GM19395 (cell line): ENCODE results near the gene GATAD2B.

Source experiments
- ATAC-seq: cut with Tn5 transposase; IDR thresholded peaks from one replicate; pipeline ENCODE4 v1.9.1; 2021; ENCODE audit warnings: mild to moderate bottlenecking, moderate library complexity; ENCODE audit not compliant: unreplicated experiment

GATAD2B gene

GRCh38 chr1:153922972-153923925, at the start of gene GATAD2B:
TSS of gene GATAD2B (minus strand) at chr1:153922972. CDS start at chr1:153828347, 94,625 bp downstream.
- peak; percentile 94 for ATAC-seq

DNA sequence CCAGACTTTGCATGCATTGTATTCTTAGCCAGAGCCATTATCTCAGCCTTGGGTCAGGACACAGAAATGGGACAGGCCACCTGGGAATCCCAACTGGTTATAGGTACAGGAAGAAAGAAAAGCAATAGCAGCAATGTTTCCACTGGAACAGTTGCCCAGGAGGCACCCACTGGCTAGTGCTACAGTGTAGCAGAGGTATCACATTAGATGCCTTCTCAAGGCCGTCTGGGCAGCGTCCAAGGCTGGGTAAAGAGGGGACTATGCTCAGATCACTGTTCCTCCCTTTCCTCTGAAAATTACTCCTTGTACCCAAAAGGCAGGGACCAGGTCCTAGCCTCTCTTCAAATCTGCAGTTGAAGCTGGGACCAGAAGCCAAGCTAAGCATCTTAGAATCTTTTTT, 47.6 kb upstream of the GATAD2B start:
- ATAC-seq, result no peak

GRCh38 chr1:153968972-153969371, 46.2 kb upstream of the GATAD2B start:
- ATAC-seq, result no peak

DNA sequence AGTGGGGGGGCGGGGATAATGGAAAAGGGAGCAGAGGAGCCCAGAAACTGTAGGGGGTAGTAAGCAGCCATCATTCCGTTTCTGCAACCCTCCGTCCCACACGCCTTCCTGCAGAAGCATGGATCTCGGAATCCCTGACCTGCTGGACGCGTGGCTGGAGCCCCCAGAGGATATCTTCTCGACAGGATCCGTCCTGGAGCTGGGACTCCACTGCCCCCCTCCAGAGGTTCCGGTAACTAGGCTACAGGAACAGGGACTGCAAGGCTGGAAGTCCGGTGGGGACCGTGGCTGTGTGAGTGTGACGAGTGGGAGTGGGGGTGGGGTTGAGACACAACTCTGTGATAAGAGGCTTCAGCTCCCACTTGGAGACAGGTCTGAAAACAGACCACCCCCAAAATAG, 45.6 kb upstream of the GATAD2B start:
- ATAC-seq, result no peak

- ATAC-seq, result no peak
Measured at GRCh38 chr1:153968000-153968363, 45.2 kb upstream of the GATAD2B start.

DNA sequence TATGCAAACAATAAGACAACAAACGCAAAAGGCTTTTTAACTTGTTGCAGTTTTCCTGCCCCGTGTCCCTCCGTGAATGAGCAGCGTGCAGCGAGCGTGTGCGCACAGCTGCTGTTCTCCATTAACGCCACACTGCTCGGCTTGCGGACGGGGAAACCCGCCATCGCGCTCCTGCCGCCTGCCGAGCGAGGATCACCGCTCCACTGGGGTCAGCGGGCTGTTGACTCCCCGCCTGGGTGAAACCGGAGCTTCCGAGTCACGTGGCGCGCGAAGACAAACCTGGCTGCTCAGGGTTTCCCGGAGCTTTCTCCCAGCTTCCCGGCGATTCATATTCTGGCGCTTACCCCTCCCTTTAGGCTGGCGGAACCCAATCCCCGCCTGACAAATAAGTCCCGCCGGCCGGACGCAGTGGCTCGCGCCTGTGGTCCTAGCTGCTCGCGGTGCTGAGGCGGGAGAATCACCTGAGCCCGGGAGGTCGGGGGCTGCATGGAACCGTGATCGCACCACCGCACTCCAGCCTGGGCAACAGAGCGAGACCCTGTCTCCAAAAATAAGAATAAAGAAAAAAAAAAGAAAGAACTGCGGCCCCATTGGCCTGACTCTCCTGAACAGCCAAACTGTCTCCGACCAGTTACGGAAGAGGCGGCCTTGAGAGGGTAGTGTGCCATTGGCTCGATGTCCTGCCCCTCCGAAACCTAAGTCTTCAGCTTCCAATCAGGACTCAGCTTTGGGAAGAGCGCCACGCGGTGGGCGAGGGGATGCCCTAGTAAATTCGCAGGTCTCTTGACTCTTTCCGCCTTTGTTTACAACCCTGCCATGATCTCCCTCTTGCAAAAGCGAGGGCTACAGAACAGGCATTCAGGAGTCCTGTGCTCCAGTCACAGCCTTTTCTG, 44.6 kb upstream of the GATAD2B start, which contains the start of gene CREB3L4:
Gene CREB3L4, plus strand, starts transcription at position 796 of the 893 bp plus-strand sequence. CDS start 624 bp downstream, outside the sequence.
- ATAC-seq, result peak; percentile 78

GRCh38 chr1:153963850-153964331, 41.1 kb upstream of the GATAD2B start:
- peak; percentile 1 for ATAC-seq

DNA sequence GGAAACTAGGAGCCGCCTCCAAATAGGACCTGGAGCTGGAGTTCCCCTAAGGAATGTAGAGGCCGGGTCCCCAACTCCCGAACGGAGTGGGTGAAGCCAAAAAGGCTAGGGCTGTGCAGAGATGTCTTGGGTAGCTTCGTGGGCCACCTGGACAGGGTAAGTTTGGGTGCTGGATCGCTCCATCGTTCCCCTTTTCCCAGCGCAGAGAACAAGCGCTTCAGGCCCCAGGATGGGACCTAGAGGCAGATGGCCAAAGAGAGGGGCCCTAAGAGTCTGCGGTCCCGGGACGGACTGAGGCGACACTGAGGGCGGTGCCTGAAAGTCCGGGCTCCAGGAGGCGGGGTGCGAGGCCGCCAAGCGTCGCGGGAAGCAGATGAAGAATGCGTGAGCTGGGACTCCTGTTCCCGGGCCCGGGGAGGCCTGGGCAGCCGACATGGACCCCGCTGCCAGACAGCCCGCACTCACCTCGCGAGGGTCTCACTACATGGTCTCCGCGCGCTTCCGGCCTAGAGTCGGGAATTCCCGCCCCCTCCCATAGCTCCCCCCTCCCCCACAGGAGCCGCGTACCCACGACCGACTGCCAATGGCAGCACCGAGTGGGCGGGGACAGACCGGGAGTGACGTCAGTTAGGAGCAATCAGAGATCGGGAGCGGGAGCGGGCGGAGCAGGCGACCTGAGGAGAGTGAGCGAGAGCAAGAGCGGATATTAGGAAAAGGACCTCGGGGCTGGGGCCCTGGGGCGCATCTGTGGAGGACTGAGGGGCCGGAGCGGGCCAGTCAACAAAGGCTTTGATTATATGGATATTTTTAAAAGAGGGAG, 40.5 kb upstream of the GATAD2B start, which contains the start of gene SLC39A1:
Gene SLC39A1, minus strand, starts transcription at position 508 of the 820 bp plus-strand sequence. CDS start 822 bp downstream, outside the sequence.
- peak; percentile 57 for ATAC-seq

- no peak for ATAC-seq
Measured at GRCh38 chr1:153962088-153963029, 39.6 kb upstream of the GATAD2B start.

- no peak for ATAC-seq
Measured at GRCh38 chr1:153961421-153961820, 38.6 kb upstream of the GATAD2B start.

DNA sequence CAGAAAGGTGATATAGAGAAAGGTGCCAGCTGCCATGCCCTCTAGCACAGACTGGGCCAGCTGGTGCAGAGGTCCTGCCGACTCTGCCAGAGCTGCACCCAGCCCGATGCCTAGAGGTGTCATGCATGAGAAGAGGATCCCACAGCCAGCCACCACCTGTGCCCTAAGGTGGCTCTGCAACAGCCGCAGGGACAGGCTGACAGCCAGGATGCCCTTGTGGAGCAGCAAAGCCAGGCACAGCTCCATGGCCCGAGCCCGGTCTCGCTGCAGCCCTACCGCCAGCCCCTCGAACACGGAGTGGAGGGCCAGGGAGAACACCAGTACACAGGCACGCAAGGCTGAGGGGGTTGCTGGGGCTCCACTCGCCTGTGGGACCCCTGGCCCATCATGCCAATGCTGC, 37.4 kb upstream of the GATAD2B start:
- ATAC-seq, result no peak

GRCh38 chr1:153959454-153959853, 36.7 kb upstream of the GATAD2B start:
- no peak for ATAC-seq

DNA sequence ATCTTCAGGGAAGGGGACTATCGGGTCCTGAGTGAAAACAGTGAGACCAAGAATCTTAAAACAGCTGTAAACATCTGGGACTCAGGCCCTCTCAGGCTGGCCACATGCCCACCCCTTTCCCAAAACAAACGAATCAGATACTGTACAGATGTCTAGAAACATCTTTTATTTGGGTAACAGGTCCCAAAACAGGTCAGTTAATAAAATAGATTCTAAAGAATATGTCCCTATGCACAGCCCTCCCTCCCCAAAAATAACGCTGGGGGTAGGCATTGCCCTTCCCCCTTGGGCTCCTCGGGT, 36.1 kb upstream of the GATAD2B start:
- no peak for ATAC-seq

DNA sequence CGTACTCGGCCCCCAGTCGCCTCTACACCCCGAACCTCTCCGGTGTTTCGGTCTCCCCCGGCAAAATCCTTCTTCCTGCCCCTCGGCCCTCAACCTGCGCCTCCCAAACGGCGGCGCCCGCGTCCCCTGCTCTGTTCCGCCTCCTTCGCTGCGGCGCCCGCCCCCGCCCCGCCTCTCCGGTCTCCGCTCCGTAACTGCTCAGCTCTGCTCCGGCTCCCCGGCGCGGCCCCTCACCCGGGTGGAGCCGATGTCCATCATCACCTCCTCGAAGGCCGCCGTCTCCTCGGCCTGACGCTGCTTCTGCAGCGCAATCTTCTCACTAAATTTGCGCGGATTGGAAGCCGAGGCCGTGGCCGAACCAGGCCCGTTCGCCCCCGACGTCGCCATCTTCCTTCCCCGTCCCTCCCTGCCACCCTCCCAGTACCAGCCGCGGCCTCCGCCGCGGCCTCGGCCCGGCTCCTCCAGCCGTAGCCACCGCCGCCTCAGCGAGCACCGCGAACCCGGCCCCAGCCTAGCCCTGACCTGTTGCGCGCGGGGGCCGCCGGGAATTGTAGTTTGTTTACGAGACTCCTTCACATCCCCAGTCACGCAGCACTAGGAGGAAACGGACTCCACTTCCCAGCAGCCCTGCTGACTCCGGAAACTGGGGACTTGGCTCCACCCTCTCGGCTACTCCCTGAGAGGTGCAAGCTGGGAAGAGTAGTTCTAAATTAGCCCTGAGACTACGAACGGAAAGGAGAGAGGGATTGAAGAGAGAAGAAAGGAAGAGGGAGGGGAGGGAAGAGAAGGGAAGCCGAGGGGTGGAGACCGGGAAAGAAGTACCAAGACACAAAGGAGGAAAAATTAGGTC, 35.6 kb upstream of the GATAD2B start, which contains the start of gene CRTC2:
Gene CRTC2, minus strand, starts transcription at position 502 of the 850 bp plus-strand sequence. Its CDS starts 115 bp downstream, at position 387.
- peak; percentile 84 for ATAC-seq

GRCh38 chr1:153957744-153958110, 35.0 kb upstream of the GATAD2B start:
- peak; percentile 23 for ATAC-seq

GRCh38 chr1:153956997-153957715, 34.4 kb upstream of the GATAD2B start:
- ATAC-seq, result no peak

GRCh38 chr1:153954826-153955225, 32.1 kb upstream of the GATAD2B start:
- ATAC-seq, result no peak
